Fibroblast of pulmonary artery (primary cell): ENCODE measurements around the gene TTC29.

Source experiments
- DNase-seq: peaks from one replicate; pipeline ENCODE4 v3.0.0-alpha.2; 2010; ENCODE audit warnings: low read depth
- H3K4me3 ChIP-seq: replicated peaks from 2 replicates; pipeline ENCODE4 v1.5.1; 2011; ENCODE audit warnings: low read depth, mild to moderate bottlenecking, control low read depth, low read length, moderate library complexity
- CTCF ChIP-seq: IDR thresholded peaks from 2 replicates; pipeline ENCODE4 v1.5.1; 2011; ENCODE audit warnings: mild to moderate bottlenecking, control low read depth, low read length, inconsistent platforms; ENCODE audit errors: missing control alignments

TTC29 gene

GRCh38 chr4:146890301-146890700 is 55.4 kb downstream of the TTC29 start:
- TF ChIP-seq CTCF: no peak
- no peak overlapping the region for H3K4me3 ChIP-seq
- no peak for DNase-seq

- no peak for TF ChIP-seq CTCF
- DNase-seq: no peak
- no peak overlapping the region for H3K4me3 ChIP-seq
Measured at GRCh38 chr4:146883070-146883469, 62.6 kb downstream of the TTC29 start.

GRCh38 chr4:146857298-146857697 is 88.4 kb downstream of the TTC29 start:
- TF ChIP-seq CTCF: no peak
- H3K4me3 ChIP-seq: no peak overlapping the region
- DNase-seq: no peak

GRCh38 chr4:146855761-146856160 is 89.9 kb downstream of the TTC29 start:
- DNase-seq: no peak
- no peak overlapping the region for H3K4me3 ChIP-seq
- no peak for TF ChIP-seq CTCF

GRCh38 chr4:146852360-146852759 is 93.3 kb downstream of the TTC29 start:
- no peak for TF ChIP-seq CTCF
- DNase-seq: no peak
- H3K4me3 ChIP-seq: no peak overlapping the region

GRCh38 chr4:146847345-146847744 is 98.3 kb downstream of the TTC29 start:
- no peak for DNase-seq
- no peak overlapping the region for H3K4me3 ChIP-seq
- no peak for TF ChIP-seq CTCF

- no peak for DNase-seq
- no peak overlapping the region for H3K4me3 ChIP-seq
- no peak for TF ChIP-seq CTCF
Measured at GRCh38 chr4:146846882-146847281, 98.8 kb downstream of the TTC29 start.
